GM19239 (cell line): ENCODE measurements around the gene SLITRK1.

Experiments used
- DNase-seq: peaks from one replicate; pipeline ENCODE4 v3.0.0; 2011; ENCODE audit warnings: low spot score; ENCODE audit not compliant: insufficient read length
- FAIRE-seq: peaks from 2 replicates; lab custom pipeline; 2011; peaks lifted over from hg19 to GRCh38; lab: Jason Lieb, UNC

SLITRK1 gene, protein sequence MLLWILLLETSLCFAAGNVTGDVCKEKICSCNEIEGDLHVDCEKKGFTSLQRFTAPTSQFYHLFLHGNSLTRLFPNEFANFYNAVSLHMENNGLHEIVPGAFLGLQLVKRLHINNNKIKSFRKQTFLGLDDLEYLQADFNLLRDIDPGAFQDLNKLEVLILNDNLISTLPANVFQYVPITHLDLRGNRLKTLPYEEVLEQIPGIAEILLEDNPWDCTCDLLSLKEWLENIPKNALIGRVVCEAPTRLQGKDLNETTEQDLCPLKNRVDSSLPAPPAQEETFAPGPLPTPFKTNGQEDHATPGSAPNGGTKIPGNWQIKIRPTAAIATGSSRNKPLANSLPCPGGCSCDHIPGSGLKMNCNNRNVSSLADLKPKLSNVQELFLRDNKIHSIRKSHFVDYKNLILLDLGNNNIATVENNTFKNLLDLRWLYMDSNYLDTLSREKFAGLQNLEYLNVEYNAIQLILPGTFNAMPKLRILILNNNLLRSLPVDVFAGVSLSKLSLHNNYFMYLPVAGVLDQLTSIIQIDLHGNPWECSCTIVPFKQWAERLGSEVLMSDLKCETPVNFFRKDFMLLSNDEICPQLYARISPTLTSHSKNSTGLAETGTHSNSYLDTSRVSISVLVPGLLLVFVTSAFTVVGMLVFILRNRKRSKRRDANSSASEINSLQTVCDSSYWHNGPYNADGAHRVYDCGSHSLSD

DNA sequence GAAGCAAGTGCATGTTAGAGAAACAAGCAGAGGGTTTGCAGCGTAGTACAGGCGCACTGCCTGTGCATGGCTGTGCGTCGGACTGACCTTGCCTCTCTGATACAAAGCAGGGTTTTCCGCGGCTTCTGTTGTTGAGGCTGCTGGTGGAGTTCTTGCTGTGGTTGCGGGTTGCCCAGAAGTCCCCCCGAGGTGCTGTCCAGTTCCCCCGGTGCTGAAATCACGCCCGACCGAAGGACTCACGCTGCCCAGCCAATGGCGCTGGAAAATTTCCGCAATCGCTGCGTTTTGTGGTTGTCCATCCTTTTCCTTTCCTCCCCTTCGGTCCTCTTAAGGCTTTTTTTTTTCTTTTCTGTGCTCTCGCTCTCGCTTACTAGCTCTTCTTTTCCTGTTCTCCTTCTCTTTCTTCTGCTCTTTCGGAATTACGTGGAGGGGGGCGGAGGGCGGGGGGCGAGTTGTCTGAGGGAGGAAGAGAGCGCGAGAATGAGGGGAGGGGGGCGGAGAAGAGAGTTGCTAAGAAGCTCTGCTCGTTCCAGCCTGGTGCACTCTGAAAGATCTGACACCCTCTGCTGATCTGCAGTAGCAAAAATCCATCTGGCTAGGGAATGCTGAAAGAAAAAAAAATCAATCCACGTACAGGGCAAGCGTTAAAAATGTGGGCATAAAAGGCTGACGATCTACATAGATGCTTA, at the start of gene SLITRK1:
Gene SLITRK1, minus strand, starts transcription at position 558 of the 689 bp plus-strand sequence. CDS start 967 bp downstream, outside the sequence.
- DNase-seq = no peak
- no peak for FAIRE-seq

DNA sequence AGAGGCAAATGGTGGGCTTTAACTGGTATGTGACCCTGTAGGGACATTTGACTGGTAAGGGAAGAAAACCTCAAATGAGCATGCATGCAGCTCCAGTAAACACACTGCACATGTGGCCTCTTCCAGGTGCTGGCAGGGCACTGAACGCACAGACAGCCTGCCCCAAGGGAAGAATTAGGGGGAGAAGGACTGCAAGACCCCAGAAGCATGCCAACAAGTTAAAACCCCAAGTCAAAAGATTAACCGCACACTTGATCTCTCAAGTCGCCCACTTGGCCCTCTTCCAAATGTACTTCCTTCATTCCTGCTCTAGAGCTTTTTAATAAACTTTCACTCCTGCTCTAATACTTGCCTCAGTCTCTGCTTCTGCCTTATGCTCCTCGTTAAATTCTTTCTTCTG, 46.9 kb upstream of the SLITRK1 start:
- no peak for FAIRE-seq

DNA sequence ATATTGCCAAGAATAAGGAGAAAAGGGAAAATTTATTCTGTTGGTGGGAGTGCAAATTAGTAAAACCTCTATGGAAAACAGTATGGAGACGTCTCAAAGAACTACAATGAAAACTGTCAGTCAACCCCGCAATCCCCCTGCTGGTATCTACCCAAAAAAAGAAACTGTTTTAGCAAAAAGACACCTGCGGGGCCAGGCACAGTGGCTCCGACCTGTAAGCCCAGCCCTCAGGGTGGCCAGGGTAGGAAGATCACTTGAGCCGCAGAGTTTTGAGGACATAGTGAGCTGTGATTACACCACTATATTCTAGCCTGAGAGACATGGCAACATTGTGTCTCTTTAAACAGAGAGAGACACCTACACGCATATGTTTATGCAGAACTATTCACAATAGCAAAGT, 37.5 kb upstream of the SLITRK1 start:
- DNase-seq (no peak), FAIRE-seq (no peak)

More for the DNA sequence above, 46.9 kb upstream of the SLITRK1 start:
- DNase-seq = no peak

DNA sequence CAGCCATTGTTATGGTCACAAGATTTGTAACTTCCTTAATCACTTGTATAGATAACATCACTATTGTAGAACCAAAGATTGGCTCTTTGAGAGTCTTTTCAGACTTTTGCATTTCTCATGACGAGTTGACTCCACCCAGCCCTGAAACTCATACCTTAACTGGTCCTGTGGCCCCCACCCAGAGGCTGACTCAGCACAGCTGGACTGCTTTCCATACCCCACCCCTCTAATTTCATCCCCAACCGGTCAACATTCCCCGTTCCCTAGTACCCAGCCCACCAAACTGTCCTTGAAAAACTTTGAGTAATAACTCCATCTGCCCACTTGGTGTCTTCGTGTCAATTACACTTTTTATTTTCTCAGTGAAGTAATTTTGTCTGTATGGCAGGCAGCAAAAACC, 32.1 kb upstream of the SLITRK1 start:
- FAIRE-seq = no peak
- DNase-seq = no peak

DNA sequence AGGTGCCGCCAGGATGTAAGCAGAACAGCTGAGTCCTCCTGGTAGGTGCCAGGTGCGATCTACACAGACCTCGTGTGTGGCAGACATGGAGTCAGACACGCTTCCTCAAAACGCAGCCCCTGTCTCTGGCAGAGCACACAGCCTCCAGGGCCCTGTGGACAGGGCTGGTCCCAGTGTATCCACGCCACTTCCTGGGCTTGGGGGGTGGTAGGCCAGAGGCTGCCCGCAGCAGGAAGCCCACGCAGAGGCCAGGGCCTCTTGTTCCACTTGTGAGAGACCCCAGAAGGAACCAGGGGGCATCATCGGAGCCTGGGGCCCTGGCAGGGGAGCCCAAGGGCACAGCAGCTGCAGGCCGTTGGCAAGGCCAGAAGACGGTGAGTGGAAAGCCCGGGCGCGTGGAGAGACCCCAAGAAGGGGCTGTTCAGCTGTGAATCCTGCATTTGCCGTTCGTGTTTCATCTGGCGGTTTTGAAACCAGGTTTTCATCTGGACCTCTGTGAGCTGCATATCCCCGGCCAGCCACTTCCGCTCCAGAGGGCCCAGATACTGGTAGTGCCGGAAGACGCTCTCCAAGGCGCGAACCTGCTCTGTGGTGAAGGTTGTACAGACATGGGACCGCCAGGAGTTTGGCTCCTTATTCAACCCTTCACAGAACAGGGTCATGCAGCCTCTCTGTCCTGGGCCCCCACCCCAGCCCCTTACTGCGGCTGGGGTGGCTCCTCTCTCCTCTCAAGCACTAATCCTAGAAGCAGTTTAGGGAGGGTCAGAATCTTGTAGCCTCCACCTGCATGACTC, 25.1 kb upstream of the SLITRK1 start:
- no peak for DNase-seq
- no peak for FAIRE-seq

DNA sequence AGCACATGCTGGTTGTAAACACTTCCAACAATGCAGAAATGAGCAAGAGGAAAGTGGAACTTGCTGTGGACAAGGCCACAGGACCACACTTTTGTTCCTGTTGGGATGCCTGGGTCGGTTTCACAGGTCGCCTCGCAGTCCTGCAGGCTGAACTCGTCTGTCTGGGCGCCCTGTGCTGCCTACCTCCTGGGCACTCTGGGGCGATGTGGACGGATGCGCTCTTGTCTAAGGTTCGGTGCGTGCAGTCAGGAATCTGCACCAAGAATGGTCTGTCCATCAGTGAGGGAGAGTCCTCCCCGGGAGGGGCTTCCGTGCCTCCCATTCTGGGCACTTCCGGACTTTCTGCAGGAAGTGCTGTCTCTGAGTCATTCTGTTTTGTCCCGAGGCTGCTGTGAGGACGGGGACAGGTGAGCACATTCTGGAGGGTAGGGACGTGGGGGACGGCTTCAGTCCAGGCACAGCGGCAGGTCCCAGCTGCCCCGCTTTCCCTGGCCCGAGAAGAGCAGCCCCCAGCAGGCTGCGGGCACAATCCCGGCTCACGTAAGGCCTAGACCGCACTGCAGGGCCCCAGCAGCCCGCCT, 24.1 kb upstream of the SLITRK1 start:
- FAIRE-seq (no peak), DNase-seq (no peak)

DNA sequence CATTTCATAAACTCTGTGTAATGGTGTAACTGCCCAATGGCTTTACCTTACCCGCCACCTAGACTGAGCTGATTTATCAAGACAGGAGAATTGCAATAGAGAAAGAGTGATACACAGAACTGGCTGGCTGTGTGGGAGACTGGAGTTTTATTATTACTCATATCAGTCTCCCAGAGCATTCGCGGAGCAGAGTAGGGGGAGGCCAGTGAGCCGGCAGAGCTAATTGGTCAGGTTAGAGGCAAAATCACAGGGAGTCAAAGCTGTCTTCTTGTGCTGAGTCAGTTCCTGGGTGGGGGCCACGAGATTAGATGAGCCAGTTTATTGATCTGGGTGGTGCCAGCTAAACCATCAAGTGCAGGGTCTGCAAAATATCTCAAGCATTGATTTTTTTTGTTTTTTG, 23.4 kb upstream of the SLITRK1 start:
- FAIRE-seq (no peak), DNase-seq (no peak)

DNA sequence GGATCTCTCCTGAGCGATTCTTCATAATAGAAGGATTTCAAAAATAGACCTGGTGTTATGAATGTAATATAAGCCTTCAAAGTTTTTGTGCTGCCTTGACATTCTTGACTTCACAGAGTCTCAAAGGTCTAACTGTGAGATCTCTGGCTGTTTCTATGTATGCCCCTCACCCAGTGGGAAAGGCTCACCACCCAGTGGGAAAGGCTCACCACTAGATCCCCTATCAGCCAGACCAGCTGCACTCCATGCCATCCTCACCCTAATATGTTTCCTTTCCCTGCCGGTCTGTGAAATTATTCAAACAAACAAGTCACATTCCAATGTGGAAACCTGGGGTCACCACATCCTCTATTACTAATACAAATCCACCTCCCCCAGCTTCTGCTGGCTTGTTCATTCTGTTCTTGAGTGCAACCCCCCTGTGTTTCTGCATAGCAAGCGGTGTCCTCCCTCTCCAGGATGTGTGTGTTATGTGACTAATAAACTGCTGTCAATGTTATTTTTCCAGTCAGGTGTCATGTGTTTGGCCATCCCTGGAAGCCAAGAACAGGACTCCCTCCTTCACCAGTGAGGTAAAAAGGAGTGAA, 13.8 kb upstream of the SLITRK1 start:
- FAIRE-seq (no peak), DNase-seq (no peak)

DNA sequence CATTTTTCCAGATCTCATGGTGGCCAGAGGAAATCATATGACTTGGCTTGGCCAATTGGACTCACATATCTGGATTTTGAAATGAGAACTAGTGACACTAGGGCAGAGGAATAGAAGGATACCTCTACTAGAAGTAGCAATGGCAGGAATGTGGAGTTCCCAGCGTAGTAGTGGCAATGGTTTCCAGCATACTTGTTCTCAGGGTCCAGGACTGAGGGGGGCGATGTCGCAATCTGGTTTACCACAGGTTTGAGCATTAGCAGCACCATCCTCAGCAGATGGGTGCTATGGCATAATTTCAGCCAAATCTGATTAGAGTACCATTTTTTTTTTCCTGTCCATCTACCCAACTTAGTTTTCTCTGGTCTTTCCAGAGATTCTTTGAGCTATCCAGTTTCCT, 8.1 kb upstream of the SLITRK1 start:
- no peak for FAIRE-seq
- DNase-seq = no peak

DNA sequence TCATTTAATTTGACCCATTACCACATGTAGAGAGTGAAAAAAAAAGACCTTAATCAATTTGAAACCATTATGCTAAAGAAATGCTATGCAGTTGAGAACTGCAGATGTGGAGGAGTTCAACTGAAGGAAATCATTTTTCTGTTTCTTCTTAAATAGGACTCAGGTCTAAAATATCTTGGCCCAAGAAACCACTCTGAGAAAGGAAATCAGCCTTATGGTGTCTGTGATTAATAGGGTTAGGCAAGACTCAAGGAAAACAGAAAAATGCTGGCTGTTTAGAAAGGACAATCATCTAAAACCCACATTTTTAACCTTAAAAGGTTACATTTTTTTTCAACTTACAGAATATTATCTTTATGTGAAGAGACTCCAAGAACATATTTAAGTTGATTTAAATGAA, 1.9 kb upstream of the SLITRK1 start:
- FAIRE-seq (no peak), DNase-seq (no peak)

DNA sequence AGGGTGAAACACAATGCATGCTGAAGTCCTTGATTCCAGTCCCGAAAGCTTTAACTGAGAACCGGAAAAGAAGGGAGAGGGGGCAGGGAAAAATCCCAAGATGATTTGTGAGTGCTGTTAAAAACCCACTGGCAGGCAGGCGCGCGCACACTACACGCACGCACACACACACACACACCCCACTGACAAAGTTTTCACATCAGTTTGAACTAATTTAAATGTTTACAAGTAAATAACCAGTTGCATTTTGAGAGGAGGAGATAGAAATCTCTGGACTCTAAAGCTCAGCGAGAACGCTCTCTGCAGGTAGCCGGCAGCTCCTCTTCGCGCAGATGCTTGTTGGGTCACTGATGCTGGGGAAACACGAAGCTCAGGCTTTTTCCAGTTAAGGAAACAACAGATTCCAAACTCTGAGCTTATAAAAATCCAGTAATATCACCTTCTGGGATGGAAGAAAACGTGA, 818 bp upstream of the SLITRK1 start:
- no peak for FAIRE-seq
- DNase-seq = no peak

DNA sequence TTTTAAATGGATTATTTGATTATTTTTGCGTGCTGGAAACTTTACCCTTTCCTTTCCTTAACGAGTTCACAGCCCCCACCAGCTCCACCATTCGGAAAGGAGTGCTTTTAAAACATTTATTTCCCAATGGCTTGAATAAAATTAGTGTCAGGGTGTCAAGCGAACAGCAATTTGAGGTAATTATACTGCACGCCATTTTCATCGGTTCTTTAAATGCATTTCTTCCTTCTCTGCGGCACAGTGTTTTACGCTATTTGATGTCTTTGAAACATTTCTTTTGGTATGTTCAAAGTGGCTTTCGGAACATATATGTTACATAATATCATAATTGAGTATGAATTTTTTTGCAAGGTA, 309 bp upstream of the SLITRK1 start:
- FAIRE-seq = no peak

DNA sequence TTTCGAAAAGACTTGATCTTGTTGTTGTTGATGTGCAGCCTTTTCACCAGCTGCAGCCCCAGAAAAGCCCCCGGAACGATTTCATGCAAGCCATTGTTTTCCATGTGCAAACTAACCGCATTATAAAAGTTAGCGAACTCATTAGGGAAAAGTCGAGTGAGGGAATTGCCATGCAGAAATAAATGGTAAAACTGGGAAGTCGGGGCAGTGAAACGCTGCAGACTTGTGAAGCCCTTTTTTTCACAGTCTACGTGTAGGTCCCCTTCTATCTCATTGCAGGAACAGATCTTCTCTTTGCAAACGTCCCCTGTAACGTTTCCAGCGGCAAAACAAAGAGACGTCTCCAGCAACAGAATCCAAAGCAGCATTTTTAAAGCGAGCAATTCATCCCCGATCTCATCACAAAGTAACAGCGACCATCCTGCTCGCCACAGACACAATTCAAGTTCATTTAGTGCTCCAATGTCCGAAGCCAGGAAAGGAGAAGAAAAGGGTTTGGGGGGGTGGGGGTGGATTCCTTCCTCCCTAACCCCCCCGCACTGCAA, 1.1 kb downstream of the SLITRK1 start:
- FAIRE-seq (no peak), DNase-seq (no peak)

More for the DNA sequence above, 309 bp upstream of the SLITRK1 start:
- DNase-seq = no peak

DNA sequence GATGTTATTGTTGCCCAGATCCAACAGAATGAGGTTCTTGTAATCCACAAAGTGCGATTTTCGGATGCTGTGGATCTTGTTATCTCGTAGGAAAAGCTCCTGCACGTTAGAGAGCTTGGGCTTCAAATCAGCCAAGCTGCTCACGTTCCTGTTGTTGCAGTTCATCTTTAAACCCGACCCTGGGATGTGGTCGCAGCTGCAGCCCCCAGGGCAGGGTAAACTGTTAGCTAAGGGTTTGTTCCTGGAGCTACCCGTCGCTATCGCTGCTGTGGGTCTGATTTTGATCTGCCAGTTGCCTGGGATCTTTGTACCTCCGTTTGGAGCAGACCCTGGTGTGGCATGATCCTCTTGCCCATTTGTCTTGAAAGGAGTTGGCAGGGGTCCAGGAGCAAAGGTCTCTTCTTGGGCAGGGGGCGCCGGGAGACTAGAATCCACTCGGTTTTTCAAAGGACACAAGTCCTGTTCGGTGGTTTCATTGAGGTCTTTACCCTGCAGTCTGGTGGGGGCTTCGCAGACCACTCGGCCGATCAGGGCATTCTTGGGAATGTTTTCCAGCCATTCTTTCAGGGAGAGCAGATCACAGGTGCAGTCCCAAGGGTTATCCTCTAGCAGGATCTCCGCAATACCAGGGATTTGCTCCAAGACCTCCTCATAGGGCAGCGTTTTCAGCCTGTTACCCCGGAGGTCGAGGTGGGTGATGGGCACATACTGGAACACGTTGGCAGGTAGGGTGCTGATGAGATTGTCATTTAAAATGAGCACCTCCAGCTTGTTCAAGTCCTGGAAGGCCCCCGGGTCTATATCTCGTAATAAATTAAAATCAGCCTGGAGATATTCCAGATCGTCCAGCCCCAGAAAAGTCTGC, 1.8 kb downstream of the SLITRK1 start:
- no peak for DNase-seq
- no peak for FAIRE-seq

DNA sequence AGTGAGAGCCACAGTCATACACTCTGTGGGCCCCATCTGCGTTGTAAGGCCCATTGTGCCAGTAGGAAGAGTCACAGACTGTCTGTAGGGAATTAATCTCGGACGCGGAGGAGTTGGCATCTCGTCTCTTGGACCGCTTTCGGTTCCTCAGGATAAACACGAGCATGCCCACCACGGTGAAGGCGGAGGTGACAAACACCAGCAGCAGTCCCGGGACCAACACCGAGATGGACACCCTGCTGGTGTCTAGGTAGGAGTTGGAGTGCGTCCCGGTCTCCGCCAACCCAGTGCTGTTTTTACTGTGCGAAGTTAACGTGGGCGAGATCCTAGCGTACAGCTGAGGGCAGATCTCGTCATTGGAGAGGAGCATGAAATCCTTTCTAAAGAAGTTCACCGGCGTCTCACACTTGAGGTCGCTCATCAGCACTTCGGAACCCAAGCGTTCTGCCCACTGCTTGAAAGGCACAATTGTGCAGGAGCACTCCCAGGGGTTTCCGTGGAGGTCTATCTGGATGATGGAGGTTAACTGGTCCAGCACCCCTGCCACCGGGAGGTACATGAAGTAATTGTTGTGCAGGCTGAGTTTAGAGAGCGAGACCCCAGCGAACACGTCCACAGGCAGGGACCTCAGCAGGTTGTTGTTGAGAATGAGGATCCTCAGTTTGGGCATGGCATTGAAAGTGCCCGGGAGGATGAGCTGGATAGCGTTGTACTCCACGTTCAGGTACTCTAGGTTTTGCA, 2.7 kb downstream of the SLITRK1 start:
- FAIRE-seq = no peak
- DNase-seq = no peak

DNA sequence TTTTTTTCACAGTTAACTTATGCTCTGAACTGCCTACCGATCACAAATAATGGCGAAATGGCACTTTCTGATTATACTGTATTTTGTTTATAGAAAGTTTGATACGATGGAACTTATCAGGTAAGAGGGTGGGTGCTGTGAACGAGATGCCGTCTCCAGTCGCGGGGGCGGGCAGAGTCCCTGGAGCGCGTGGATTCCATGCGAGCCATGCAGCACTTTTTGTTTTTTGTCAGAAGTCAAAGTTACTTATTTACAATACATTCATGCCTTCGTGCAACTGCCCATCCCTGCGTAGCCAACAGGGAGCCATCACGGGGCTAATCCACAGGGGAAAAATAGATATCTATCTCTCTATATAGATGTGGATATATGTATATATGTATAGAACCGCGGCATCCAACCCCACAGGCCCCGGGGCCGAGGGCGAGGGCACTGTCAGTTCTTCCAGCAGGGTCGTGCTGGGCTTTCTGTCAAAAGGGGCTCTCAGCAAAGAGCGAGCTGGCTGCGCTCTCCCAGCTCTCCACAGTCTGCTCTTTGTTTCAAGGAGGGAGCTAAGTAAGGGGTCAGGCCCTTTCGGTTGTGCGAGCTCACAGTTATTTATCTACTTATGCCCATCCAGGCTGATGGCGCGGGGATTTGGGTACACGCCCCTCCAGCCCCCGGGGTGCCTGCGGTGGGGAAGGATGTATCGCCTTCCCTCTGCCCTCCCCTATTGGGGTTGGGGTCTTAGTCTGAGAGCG, 3.4 kb downstream of the SLITRK1 start:
- FAIRE-seq (no peak), DNase-seq (no peak)
